ENCODE data around the gene FEZF1. TPM values are rescaled to one million over a fixed set of nuclear protein-coding genes. Genes with fewer than 3 reads are reported as not detected.

Gene FEZF1
- total and polyA plus RNA-seq, 4 donors = not detected

DNA sequence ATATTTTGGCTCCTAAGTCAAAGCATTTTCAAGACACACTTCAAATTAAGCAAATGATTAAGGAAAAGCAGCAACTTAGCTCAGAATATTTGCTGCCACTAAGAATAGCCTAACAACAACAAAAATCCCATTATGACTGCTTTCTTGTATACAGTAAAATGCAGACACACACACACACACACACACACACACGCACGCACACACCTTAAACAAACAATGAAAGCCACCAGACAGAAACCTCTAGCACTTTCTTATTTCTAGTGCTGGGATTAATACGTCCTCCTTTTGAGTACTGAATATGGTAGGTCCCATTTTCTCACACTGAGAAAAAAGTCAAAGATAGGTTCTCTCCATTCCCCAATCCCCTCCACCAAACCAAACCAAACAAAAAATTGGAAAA lies 23.4 kb upstream of the FEZF1 start:
- no peaks in the 10 kb centered on the region for H3K4me1 ChIP-seq (ENCODE audit: control insufficient read depth in 4 of 4, insufficient read depth in 4 of 4, low read length in 3 of 4)
- H3K27me3 ChIP-seq (ENCODE audit: control insufficient read depth in 4 of 4, insufficient read depth in 4 of 4, low read length in 3 of 4) = no peaks in the 10 kb centered on the region
- WGBS = 80% methylated on average over 3 of the region's 3 CpGs
- DNase-seq (ENCODE audit: low spot score) = no peak
- no peaks in the 10 kb centered on the region for H3K36me3 ChIP-seq (ENCODE audit: control insufficient read depth in 4 of 4, insufficient read depth in 3 of 4, low read depth in 1 of 4, low read length in 3 of 4)
- no peak overlapping the region for H3K27ac ChIP-seq (ENCODE audit: low read depth in 1 of 2, low read length in 2 of 2)
- TF ChIP-seq FOXA2 (IDR thresholded peaks at IDR 0.05) (no peak), JUND (IDR thresholded peaks at IDR 0.05) (no peak), HNF4G (IDR thresholded peaks at IDR 0.05) (no peak), SP1 (IDR thresholded peaks at IDR 0.05) (no peak), RAD21 (IDR thresholded peaks at IDR 0.05) (no peak), YY1 (IDR thresholded peaks at IDR 0.05) (no peak), TAF1 (conservative IDR thresholded peaks at IDR 0.05) (no peak), GABPA (IDR thresholded peaks at IDR 0.05 in 1 of 2, conservative IDR thresholded peaks at IDR 0.05 in 1 of 2) (no peak), EGR1 (IDR thresholded peaks at IDR 0.05; ENCODE audit: low read depth in 2 of 2) (no peak), RXRA (IDR thresholded peaks at IDR 0.05) (no peak)
- TF ChIP-seq, protein P1, sequence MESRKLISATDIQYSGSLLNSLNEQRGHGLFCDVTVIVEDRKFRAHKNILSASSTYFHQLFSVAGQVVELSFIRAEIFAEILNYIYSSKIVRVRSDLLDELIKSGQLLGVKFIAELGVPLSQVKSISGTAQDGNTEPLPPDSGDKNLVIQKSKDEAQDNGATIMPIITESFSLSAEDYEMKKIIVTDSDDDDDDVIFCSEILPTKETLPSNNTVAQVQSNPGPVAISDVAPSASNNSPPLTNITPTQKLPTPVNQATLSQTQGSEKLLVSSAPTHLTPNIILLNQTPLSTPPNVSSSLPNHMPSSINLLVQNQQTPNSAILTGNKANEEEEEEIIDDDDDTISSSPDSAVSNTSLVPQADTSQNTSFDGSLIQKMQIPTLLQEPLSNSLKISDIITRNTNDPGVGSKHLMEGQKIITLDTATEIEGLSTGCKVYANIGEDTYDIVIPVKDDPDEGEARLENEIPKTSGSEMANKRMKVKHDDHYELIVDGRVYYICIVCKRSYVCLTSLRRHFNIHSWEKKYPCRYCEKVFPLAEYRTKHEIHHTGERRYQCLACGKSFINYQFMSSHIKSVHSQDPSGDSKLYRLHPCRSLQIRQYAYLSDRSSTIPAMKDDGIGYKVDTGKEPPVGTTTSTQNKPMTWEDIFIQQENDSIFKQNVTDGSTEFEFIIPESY (IDR thresholded peaks at IDR 0.05) = no peak
- TF ChIP-seq, protein P2, sequence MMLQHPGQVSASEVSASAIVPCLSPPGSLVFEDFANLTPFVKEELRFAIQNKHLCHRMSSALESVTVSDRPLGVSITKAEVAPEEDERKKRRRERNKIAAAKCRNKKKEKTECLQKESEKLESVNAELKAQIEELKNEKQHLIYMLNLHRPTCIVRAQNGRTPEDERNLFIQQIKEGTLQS (IDR thresholded peaks at IDR 0.05) = no peak
- TF ChIP-seq, protein P3, sequence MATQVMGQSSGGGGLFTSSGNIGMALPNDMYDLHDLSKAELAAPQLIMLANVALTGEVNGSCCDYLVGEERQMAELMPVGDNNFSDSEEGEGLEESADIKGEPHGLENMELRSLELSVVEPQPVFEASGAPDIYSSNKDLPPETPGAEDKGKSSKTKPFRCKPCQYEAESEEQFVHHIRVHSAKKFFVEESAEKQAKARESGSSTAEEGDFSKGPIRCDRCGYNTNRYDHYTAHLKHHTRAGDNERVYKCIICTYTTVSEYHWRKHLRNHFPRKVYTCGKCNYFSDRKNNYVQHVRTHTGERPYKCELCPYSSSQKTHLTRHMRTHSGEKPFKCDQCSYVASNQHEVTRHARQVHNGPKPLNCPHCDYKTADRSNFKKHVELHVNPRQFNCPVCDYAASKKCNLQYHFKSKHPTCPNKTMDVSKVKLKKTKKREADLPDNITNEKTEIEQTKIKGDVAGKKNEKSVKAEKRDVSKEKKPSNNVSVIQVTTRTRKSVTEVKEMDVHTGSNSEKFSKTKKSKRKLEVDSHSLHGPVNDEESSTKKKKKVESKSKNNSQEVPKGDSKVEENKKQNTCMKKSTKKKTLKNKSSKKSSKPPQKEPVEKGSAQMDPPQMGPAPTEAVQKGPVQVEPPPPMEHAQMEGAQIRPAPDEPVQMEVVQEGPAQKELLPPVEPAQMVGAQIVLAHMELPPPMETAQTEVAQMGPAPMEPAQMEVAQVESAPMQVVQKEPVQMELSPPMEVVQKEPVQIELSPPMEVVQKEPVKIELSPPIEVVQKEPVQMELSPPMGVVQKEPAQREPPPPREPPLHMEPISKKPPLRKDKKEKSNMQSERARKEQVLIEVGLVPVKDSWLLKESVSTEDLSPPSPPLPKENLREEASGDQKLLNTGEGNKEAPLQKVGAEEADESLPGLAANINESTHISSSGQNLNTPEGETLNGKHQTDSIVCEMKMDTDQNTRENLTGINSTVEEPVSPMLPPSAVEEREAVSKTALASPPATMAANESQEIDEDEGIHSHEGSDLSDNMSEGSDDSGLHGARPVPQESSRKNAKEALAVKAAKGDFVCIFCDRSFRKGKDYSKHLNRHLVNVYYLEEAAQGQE (IDR thresholded peaks at IDR 0.05) = no peak
- H3K9ac ChIP-seq (ENCODE audit: low read depth in 1 of 2, low read length in 2 of 2) = no peak overlapping the region
- H3K4me3 ChIP-seq (ENCODE audit: low read depth in 1 of 3, low read length in 3 of 3) = no peak overlapping the region
- H3K9me3 ChIP-seq (ENCODE audit: control insufficient read depth in 4 of 4, low read length in 3 of 4) = no peaks in the 10 kb centered on the region

DNA sequence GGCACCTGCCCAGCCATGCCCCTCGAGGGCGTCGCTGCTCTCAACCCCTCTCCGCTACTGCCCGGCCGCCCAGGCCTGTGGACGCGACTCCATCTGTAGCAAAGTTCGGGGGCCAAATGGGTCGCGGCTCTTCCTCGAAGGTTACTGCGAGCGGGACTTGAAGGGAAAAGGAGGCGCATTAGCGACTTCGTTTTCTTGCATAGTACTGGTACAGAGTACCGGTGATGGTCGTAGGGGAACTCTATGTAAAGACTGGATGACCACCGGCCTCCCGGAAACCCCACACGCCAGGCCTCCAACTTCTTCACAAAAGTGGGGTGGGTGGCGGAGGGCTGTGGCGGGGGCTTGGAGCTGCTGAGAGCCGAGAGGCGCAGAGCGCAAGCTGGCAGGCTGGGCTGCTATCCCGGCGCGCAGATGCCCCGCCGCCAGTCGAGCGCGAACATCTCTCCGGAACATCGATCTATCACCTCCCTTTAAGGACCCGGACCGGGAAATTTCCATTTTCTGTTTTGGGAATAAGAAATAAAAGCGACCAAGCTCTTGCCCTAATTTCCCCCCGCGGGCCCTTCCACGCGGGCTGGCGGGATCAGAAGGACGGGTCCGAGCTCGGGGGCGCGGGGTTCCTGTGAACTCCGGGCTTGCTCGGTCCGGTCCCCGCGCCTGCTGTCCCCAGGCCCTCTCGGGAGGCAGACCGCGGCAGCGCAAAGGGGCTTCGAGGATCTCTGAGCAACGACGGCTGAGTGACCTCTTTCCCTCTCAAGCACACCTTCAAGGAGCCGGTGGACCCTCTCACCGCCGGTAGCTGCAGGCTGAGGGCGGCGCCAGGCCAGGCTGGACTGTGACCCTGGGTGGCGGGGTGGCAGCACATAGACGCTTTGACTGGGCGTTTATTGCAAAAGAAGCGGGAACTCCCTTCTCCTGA lies 12.2 kb upstream of the FEZF1 start:
- peaks cover 3 to 18% (median 11%) of the 10 kb centered on the region in 4 donors for H3K4me1 ChIP-seq (ENCODE audit: control insufficient read depth in 4 of 4, insufficient read depth in 4 of 4, low read length in 3 of 4)
- H3K4me3 ChIP-seq (ENCODE audit: low read depth in 1 of 3, low read length in 3 of 3) = peak overlapping the region in 2 of 3 donors; percentile 42 to 55
- H3K27ac ChIP-seq (ENCODE audit: low read depth in 1 of 2, low read length in 2 of 2) = no peak overlapping the region
- peaks cover 0 to 2% (median 0%) of the 10 kb centered on the region in 4 donors for H3K9me3 ChIP-seq (ENCODE audit: control insufficient read depth in 4 of 4, low read length in 3 of 4)
- H3K9ac ChIP-seq (ENCODE audit: low read depth in 1 of 2, low read length in 2 of 2) = no peak overlapping the region
- H3K27me3 ChIP-seq (ENCODE audit: control insufficient read depth in 4 of 4, insufficient read depth in 4 of 4, low read length in 3 of 4) = peaks cover 3 to 27% (median 15%) of the 10 kb centered on the region in 4 donors
- H3K36me3 ChIP-seq (ENCODE audit: control insufficient read depth in 4 of 4, insufficient read depth in 3 of 4, low read depth in 1 of 4, low read length in 3 of 4) = no peaks in the 10 kb centered on the region
- DNase-seq (ENCODE audit: low spot score) = no peak
- no peak for TF ChIP-seq GABPA (IDR thresholded peaks at IDR 0.05 in 1 of 2, conservative IDR thresholded peaks at IDR 0.05 in 1 of 2)
- TF ChIP-seq HNF4A (conservative IDR thresholded peaks at IDR 0.05) = peak; percentile 82 to 84
- TF ChIP-seq HNF4G (IDR thresholded peaks at IDR 0.05) = peak; percentile 47
- no peak for TF ChIP-seq FOXA1 (IDR thresholded peaks at IDR 0.05)
- TF ChIP-seq, protein P1 (IDR thresholded peaks at IDR 0.05) = no peak
- TF ChIP-seq, protein P4, sequence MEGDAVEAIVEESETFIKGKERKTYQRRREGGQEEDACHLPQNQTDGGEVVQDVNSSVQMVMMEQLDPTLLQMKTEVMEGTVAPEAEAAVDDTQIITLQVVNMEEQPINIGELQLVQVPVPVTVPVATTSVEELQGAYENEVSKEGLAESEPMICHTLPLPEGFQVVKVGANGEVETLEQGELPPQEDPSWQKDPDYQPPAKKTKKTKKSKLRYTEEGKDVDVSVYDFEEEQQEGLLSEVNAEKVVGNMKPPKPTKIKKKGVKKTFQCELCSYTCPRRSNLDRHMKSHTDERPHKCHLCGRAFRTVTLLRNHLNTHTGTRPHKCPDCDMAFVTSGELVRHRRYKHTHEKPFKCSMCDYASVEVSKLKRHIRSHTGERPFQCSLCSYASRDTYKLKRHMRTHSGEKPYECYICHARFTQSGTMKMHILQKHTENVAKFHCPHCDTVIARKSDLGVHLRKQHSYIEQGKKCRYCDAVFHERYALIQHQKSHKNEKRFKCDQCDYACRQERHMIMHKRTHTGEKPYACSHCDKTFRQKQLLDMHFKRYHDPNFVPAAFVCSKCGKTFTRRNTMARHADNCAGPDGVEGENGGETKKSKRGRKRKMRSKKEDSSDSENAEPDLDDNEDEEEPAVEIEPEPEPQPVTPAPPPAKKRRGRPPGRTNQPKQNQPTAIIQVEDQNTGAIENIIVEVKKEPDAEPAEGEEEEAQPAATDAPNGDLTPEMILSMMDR (IDR thresholded peaks at IDR 0.05; ENCODE audit: low read depth, low read length, missing input control) = no peak
- no peak for TF ChIP-seq RAD21 (IDR thresholded peaks at IDR 0.05)
- TF ChIP-seq, protein P3 (IDR thresholded peaks at IDR 0.05) = no peak
- peak in 1 of 2 donors; percentile 19 for TF ChIP-seq RXRA (IDR thresholded peaks at IDR 0.05)
- WGBS = 6% methylated on average over 71 of the region's 71 CpGs

Data from liver (tissue), 9 donors.